Smooth muscle cell (in vitro differentiated cells): ENCODE results near the gene TRRAP. TPM values are rescaled to one million over a fixed set of nuclear protein-coding genes. Genes with fewer than 3 reads are reported as not detected.
"Not testable (repeated sequence)": the region's sequence is repeated elsewhere in the genome, so short reads cannot be mapped to it uniquely, and the experiment has no call there.

Experiments used
- DNase-seq: peaks from one replicate; lab custom pipeline; 2025; ENCODE audit not compliant: unreplicated experiment; lab: John Stamatoyannopoulos, UW
- H2AFZ ChIP-seq: fragments of 200-600 bp; sonication (generic); 2 replicates; pipeline ENCODE4 v1.6.0; 2016; ENCODE audit warnings: antibody characterized with exemption, low read depth, mild to moderate bottlenecking
- H3F3A ChIP-seq: fragments of 200-600 bp; sonication (generic); 2 replicates; pipeline ENCODE4 v1.6.0; 2017; ENCODE audit warnings: antibody characterized with exemption, low read depth
- H3K27ac ChIP-seq: fragments of 200-600 bp; sonication (generic); 2 replicates; pipeline ENCODE4 v1.5.1; 2016; ENCODE audit warnings: low read depth, mild to moderate bottlenecking
- H3K27me3 ChIP-seq: fragments of 200-600 bp; sonication (generic); 2 replicates; pipeline ENCODE4 v1.6.1; 2016; ENCODE audit warnings: low read depth, mild to moderate bottlenecking
- H3K36me3 ChIP-seq: fragments of 200-600 bp; sonication (generic); 2 replicates; pipeline ENCODE4 v1.5.1; 2016; ENCODE audit warnings: low read depth
- H3K4me1 ChIP-seq: fragments of 200-600 bp; sonication (generic); 2 replicates; pipeline ENCODE4 v1.5.1; 2016; ENCODE audit warnings: low read depth
- H3K4me2 ChIP-seq: fragments of 200-600 bp; sonication (generic); 2 replicates; pipeline ENCODE4 v1.6.0; 2016; ENCODE audit warnings: mild to moderate bottlenecking
- H3K4me3 ChIP-seq: fragments of 200-600 bp; sonication (generic); 2 replicates; pipeline ENCODE4 v1.5.1; 2016; ENCODE audit warnings: mild to moderate bottlenecking
- H3K79me2 ChIP-seq: fragments of 200-600 bp; sonication (generic); 2 replicates; pipeline ENCODE4 v1.6.0; 2016; ENCODE audit warnings: low read depth, mild to moderate bottlenecking
- H3K9ac ChIP-seq: fragments of 200-600 bp; sonication (generic); 2 replicates; pipeline ENCODE4 v1.6.0; 2016; ENCODE audit warnings: low read depth
- H3K9me3 ChIP-seq: fragments of 200-600 bp; sonication (generic); replicated peaks from 2 replicates; pipeline ENCODE4 v1.5.1; 2016; ENCODE audit warnings: low read depth
- H4K20me1 ChIP-seq: fragments of 200-600 bp; sonication (generic); 2 replicates; pipeline ENCODE4 v1.6.0; 2016; ENCODE audit warnings: low read depth
- WGBS: methylation state at CpG from one replicate; pipeline ENCODE4 v1.1.7; 2016; ENCODE audit warnings: low lambda C conversion rate; 5-methylcytosine and 5-hydroxymethylcytosine counted together
- polyA plus RNA-seq: library from polyadenylated mRNA; unstranded; fragments of >200 nt; fragmentation: Nextera tagmentation; extraction: Ambion mirVana; gene quantifications from 2 replicates; pipeline ENCODE4 v1.2.1, GENCODE V29; 2016
- total RNA-seq: library from RNA; depleted of rRNA; stranded (reverse); fragments of >200 nt; gene quantifications from 2 replicates; pipeline ENCODE4 v1.2.3, GENCODE V29; 2014
- TF ChIP-seq, protein P1 (sequence below): fragments of 200-600 bp; sonication (generic); IDR thresholded peaks from 2 replicates; pipeline ENCODE4 v1.5.1; 2017; ENCODE audit warnings: borderline replicate concordance, mild to moderate bottlenecking, antibody characterized with exemption; ENCODE audit not compliant: insufficient read depth, poor library complexity, severe bottlenecking

TRRAP gene
- total and polyA plus RNA-seq, 2 experiments from 2014 or later = 3.9 to 24.8 TPM

DNA sequence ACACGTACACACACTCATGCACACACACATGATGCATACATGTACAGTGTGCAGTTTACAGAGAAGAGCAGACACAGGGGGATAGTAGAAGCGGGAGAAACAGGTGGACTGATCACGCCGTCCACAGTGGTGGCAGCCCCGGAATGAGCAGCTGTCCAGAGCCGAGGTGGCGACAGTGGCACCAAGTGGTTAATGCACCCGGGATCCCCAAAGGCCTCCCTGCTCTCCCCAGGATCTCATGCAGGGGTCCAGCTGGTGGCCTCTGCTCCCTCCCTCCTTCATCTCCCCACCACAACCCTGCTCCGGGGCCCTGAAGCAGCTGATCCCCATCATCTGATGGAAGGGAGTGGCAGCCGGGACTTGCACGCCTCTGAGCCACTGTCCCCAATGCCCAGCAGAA lies 38.2 kb upstream of the TRRAP start:
- TF ChIP-seq, protein P1, sequence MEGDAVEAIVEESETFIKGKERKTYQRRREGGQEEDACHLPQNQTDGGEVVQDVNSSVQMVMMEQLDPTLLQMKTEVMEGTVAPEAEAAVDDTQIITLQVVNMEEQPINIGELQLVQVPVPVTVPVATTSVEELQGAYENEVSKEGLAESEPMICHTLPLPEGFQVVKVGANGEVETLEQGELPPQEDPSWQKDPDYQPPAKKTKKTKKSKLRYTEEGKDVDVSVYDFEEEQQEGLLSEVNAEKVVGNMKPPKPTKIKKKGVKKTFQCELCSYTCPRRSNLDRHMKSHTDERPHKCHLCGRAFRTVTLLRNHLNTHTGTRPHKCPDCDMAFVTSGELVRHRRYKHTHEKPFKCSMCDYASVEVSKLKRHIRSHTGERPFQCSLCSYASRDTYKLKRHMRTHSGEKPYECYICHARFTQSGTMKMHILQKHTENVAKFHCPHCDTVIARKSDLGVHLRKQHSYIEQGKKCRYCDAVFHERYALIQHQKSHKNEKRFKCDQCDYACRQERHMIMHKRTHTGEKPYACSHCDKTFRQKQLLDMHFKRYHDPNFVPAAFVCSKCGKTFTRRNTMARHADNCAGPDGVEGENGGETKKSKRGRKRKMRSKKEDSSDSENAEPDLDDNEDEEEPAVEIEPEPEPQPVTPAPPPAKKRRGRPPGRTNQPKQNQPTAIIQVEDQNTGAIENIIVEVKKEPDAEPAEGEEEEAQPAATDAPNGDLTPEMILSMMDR = no peak
- Histone ChIP-seq H3K27me3 (no peaks in the 10 kb centered on the region), H3K9me3 (no peaks in the 10 kb centered on the region), H3K4me3 (no peak overlapping the region), H4K20me1 (no peaks in the 10 kb centered on the region), H3K27ac (no peak overlapping the region), H2AFZ (no peak overlapping the region), H3K4me2 (no peak overlapping the region), H3K9ac (no peak overlapping the region), H3K4me1 (no peaks in the 10 kb centered on the region), H3K36me3 (no peaks in the 10 kb centered on the region), H3K79me2 (no peaks in the 10 kb centered on the region), H3F3A (no peaks in the 10 kb centered on the region)
- DNase-seq = no peak
- WGBS = 93% methylated on average over 11 of the region's 11 CpGs

DNA sequence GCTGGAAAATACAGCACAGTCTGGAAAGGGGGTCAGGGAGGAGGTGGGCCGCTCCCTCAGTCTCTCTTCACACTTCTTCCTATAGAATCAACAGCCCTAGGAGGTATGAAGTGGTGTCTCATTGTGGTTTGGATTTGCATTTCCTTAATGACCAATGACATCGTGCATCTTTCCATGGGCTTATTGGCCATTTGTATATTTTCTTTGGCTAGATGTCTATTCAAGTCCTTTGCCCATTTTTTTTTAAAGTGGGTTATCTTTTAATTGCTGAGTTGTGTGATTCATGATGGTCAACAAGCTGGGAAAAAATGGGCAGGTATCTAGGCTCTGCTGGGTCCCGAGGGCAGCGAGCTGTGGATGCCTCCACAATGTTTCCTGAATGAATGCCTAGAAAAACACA lies 37.6 kb upstream of the TRRAP start:
- Histone ChIP-seq H3K79me2 (no peaks in the 10 kb centered on the region), H3K36me3 (no peaks in the 10 kb centered on the region), H3K27ac (no peak overlapping the region), H3K9ac (no peak overlapping the region), H3F3A (no peaks in the 10 kb centered on the region), H3K4me1 (no peaks in the 10 kb centered on the region), H3K4me2 (no peak overlapping the region), H3K4me3 (no peak overlapping the region), H3K9me3 (no peaks in the 10 kb centered on the region), H4K20me1 (no peaks in the 10 kb centered on the region), H2AFZ (no peak overlapping the region), H3K27me3 (no peaks in the 10 kb centered on the region)
- 53% methylated on average over 4 of the region's 4 CpGs for WGBS
- TF ChIP-seq, protein P1 = no peak
- DNase-seq = no peak

DNA sequence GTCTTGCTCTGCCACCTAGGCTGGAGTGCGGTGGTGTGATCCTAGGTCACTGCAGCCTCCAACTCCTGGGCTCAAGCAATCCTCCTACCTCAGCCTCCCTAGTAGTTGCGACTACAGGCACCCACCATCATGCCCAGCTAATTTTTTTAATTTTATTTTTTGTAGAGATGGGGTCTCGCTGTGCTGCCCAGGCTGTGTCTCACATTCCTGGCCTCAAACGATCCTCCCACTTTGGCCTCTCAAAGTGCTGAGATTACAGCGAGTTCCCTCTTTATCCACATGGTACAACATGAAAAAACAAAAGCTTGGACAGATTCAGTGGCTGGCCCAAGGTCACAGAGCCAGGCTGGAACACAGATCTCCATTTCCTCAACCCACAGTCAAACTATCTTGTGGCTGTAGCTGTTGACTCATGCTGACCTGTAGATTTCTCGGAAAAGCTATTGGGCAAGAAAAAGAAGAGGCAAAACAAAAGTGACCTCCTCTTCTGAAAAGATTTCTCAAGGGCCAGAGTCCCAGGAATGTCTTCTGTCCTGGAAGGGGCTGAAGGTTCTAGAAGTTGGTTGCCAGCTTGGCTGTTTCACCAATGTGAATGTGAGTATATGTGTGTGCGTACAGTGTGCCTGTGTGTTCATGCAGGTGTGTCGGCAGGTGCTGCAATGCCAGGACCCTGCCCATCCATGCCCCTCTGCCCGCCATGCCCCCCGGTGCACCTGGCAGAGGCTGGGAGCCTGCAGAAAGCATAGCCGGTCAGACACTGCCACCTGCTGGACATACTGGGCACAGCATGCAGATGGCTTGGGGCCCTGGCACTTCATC lies 36.9 kb upstream of the TRRAP start:
- H4K20me1 ChIP-seq = no peaks in the 10 kb centered on the region
- TF ChIP-seq, protein P1 = peak; percentile 96
- no peak overlapping the region for H2AFZ ChIP-seq
- no peak overlapping the region for H3K4me3 ChIP-seq
- peak overlapping the region; percentile 1 for H3K4me2 ChIP-seq
- H3K27me3 ChIP-seq = no peaks in the 10 kb centered on the region
- H3K27ac ChIP-seq = peak overlapping the region; percentile 31
- H3K79me2 ChIP-seq = no peaks in the 10 kb centered on the region
- no peaks in the 10 kb centered on the region for H3K4me1 ChIP-seq
- H3K36me3 ChIP-seq = no peaks in the 10 kb centered on the region
- H3K9ac ChIP-seq = no peak overlapping the region
- no peaks in the 10 kb centered on the region for H3K9me3 ChIP-seq
- no peaks in the 10 kb centered on the region for H3F3A ChIP-seq
- DNase-seq = peak; percentile 43
- WGBS = 36% methylated on average over 11 of the region's 11 CpGs

- not testable (repeated sequence) for H4K20me1 ChIP-seq, H3K4me3 ChIP-seq, H3K4me2 ChIP-seq, H3K9me3 ChIP-seq, H3K9ac ChIP-seq, H3K27ac ChIP-seq, H3K79me2 ChIP-seq, H3F3A ChIP-seq, H2AFZ ChIP-seq, DNase-seq, H3K4me1 ChIP-seq, H3K36me3 ChIP-seq, H3K27me3 ChIP-seq
- WGBS = 76% methylated on average over 2 of the region's 2 CpGs
Measured at GRCh38 chr7:98842552-98842951, 35.8 kb upstream of the TRRAP start.
